ENCODE data around the gene PALM. TPM values are rescaled to one million over a fixed set of nuclear protein-coding genes. Genes with fewer than 3 reads are reported as not detected.

The PALM gene
- total and polyA plus RNA-seq, 9 of the 15 experiments (the other 6 are each of a cell fraction or from before 2014, with no cell fraction given): 0.04 to 6.6 (median 1.7) TPM

GRCh38 chr19:765179-765738 is 56.5 kb downstream of the PALM start:
- BruUV-seq (replicated peaks): no TSS peak
- in situ Hi-C loops (cut with MboI) (loop anchor here (5.0 to 25.0 kb wide), 3 partner anchors 92 to 472 kb away; partner anchors contain the start of genes ATP5F1D, CBARP, CFD and MIDN), intact Hi-C loops (cut with micrococcal nuclease) (no loop called here)
- Histone ChIP-seq H3K9ac (ENCODE audit: insufficient read depth in 1 of 2, low read depth in 2 of 2, low read length in 2 of 2) (no peak overlapping the region; a peak in 1 of 4 replicates), H3K4me2 (ENCODE audit: insufficient read depth, low read length) (no peak overlapping the region), H3K79me2 (ENCODE audit: control insufficient read depth, insufficient read depth, low read length) (no peaks in the 10 kb centered on the region), H3K27me3 (ENCODE audit: control insufficient read depth in 2 of 2, insufficient read depth in 2 of 2, low read length in 2 of 2) (no peaks in the 10 kb centered on the region), H3K9me1 (ENCODE audit: control insufficient read depth, insufficient read depth, low read length) (no peaks in the 10 kb centered on the region), H3K27ac (ENCODE audit: extremely low read depth, low read depth, low read length) (no peak overlapping the region), H3K4me3 (no peak overlapping the region), H3K4me1 (replicated peaks in 1 of 2; ENCODE audit: control insufficient read depth in 2 of 2, insufficient read depth in 2 of 2, low read length in 2 of 2) (peaks cover 0 to 21% of the 10 kb centered on the region in 2 experiments; a peak in 3 of 5 replicates), H4K20me1 (replicated peaks; ENCODE audit: control insufficient read depth, insufficient read depth, low read length) (no peaks in the 10 kb centered on the region), H3K36me3 (ENCODE audit: control insufficient read depth, insufficient read depth, low read length) (no peaks in the 10 kb centered on the region), H2AFZ (ENCODE audit: low read depth, low read length) (no peak overlapping the region), H3K9me3 (replicated peaks; ENCODE audit: control insufficient read depth, insufficient read depth, low read depth, low read length) (no peaks in the 10 kb centered on the region)
- ATAC-seq (no peak), FAIRE-seq (no peak), DNase-seq (ENCODE audit: extremely low read depth in 1 of 4, low spot score in 3 of 4) (no peak)
- TF ChIP-seq HEY1 (CRISPR knock-in tag; IDR thresholded peaks at IDR 0.05; ENCODE audit: borderline replicate concordance) (no peak), SAP30 (IDR thresholded peaks at IDR 0.05; ENCODE audit: borderline replicate concordance, insufficient read depth, low read depth, low read length, poor library complexity, severe bottlenecking) (no peak), SMC3 (conservative IDR thresholded peaks at IDR 0.05; ENCODE audit: insufficient read depth, low read depth, low read length) (no peak), ZBTB7A (IDR thresholded peaks at IDR 0.05; ENCODE audit: borderline replicate concordance, control insufficient read depth, low read depth, low read length) (peak; percentile 21; the same call in 1 of the 2 replicates), ZNF740 (CRISPR knock-in tag; IDR thresholded peaks at IDR 0.05) (0 out of 2 replicates have a peak, but pooled peaks have one; percentile 34), ZNF740 (tag; IDR thresholded peaks at IDR 0.05) (no peak), ZFPM2 (CRISPR knock-in tag; IDR thresholded peaks at IDR 0.05) (no peak), SMAD4 (CRISPR knock-in tag; conservative IDR thresholded peaks at IDR 0.05) (no peak), ARHGAP35 (IDR thresholded peaks at IDR 0.05; ENCODE audit: partially characterized antibody) (peak; percentile 87), CBX8 (IDR thresholded peaks at IDR 0.05; ENCODE audit: borderline replicate concordance, extremely low read depth, low read depth, low read length, poor library complexity, severe bottlenecking) (no peak), NFE2L1 (tag; IDR thresholded peaks at IDR 0.05; ENCODE audit: borderline replicate concordance, low read depth) (no peak), POU5F1 (IDR thresholded peaks at IDR 0.05; ENCODE audit: borderline replicate concordance, low read depth, low read length, partially characterized antibody) (no peak), NCOA1 (IDR thresholded peaks at IDR 0.05; ENCODE audit: low read depth) (no peak), ZFP36 (IDR thresholded peaks at IDR 0.05; ENCODE audit: low read depth, low read length, partially characterized antibody) (peak; percentile 92), NR2C2 (CRISPR knock-in tag; IDR thresholded peaks at IDR 0.05) (no peak), NR2C2 (tag; IDR thresholded peaks at IDR 0.05) (no peak), ZNF384 (IDR thresholded peaks at IDR 0.05; ENCODE audit: low read depth, low read length) (no peak)
- ChIA-PET POLR2A (no interaction called here), CTCF (ENCODE audit: low intra/inter-chr PET ratio) (no interaction called here)
- 52% methylated on average over 7 of the region's 7 CpGs for WGBS (ENCODE audit: insufficient coverage, low coverage, missing lambda C conversion rate)

Data from K562 (cell line).